SJSA1 (cell line): ENCODE measurements around the gene GLYATL1B. TPM values are rescaled to one million over a fixed set of nuclear protein-coding genes. Genes with fewer than 3 reads are reported as not detected.
"Not testable (repeated sequence)": the region's sequence is repeated elsewhere in the genome, so short reads cannot be mapped to it uniquely, and the experiment has no call there.

Experiments
- DNase-seq, 2 experiments: peaks; one replicate each; pipeline ENCODE4 v3.0.0-alpha.2; 2015 to 2020; ENCODE audit warnings: low spot score in 2 of 2, low read depth in 1 of 2
- H3K27ac ChIP-seq: fragments of 250-450 bp; sonication (Bioruptor Pico); 2 replicates; pipeline ENCODE4 v1.5.1; 2020; ENCODE audit warnings: mild to moderate bottlenecking, moderate library complexity
- H3K27me3 ChIP-seq: fragments of 250-450 bp; sonication (Bioruptor Pico); replicated peaks from 2 replicates; pipeline ENCODE4 v1.5.1; 2020; ENCODE audit warnings: mild to moderate bottlenecking, moderate library complexity
- H3K36me3 ChIP-seq: fragments of 250-450 bp; sonication (Bioruptor Pico); 2 replicates; pipeline ENCODE4 v1.5.1; 2020; ENCODE audit warnings: mild to moderate bottlenecking
- H3K4me1 ChIP-seq: fragments of 250-450 bp; sonication (Bioruptor Pico); replicated peaks from 2 replicates; pipeline ENCODE4 v1.6.1; 2021; ENCODE audit warnings: mild to moderate bottlenecking
- H3K4me3 ChIP-seq: fragments of 250-450 bp; sonication (Bioruptor Pico); 2 replicates; pipeline ENCODE4 v1.5.1; 2020; ENCODE audit warnings: mild to moderate bottlenecking
- H3K9me3 ChIP-seq: fragments of 250-450 bp; sonication (Bioruptor Pico); replicated peaks from 2 replicates; pipeline ENCODE4 v1.5.1; 2020; ENCODE audit warnings: mild to moderate bottlenecking
- total RNA-seq: library from RNA; depleted of rRNA; stranded (reverse); fragments of >200 nt; shearing (Covaris generic); gene quantifications from 2 replicates; pipeline ENCODE4 v1.2.3, GENCODE V29; 2014

The GLYATL1B gene
- total RNA-seq, 1 experiment from 2014 or later = not detected

DNA sequence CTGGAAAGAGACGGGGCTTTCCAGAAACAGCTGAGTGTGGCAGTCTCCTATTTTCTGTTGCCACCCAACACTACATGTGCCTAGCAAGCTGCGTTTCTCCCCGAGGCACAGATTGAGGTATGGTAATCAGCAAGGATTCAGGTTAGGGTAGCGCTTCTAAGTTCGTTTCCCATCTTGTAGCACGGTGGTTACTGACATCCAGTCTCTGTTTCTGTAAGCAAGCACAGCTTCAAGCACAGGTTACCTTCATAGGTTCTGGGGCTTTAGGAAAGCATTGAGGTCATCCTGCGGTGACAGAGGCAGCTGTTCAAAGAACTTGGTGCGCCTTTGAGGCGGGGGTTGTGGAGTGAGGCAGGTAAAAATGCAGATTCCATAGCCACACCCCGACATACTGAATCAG, 21.6 kb downstream of the GLYATL1B start:
- Histone ChIP-seq H3K4me3 (peak overlapping the region; percentile 40), H3K36me3 (peaks cover 41% of the 10 kb centered on the region), H3K4me1 (peaks cover 21% of the 10 kb centered on the region)
- DNase-seq, H3K27me3 ChIP-seq, H3K9me3 ChIP-seq, H3K27ac ChIP-seq: not testable (repeated sequence)

DNA sequence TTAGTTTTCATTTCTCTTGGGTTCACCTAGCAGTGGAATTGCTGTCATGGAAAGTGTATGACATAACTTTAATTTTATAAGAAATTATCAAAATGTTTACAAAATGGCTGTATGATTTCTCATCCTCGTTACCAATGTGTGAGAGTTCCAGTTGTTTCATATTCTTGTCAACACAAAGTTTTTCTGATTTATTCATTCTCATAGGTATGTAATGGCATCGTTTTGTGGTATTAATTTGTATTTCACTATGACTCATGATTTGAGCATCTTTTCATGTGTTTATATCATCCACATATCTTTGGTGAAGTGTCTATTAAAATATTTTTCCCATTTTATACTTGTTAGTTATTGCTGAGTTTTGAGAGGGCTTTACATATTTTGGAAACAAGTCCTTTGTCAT, 26.4 kb downstream of the GLYATL1B start:
- Histone ChIP-seq H3K27ac (no peak overlapping the region), H3K27me3 (no peaks in the 10 kb centered on the region), H3K36me3 (peaks cover 88% of the 10 kb centered on the region), H3K4me3 (no peak overlapping the region), H3K4me1 (peaks cover 16% of the 10 kb centered on the region), H3K9me3 (no peaks in the 10 kb centered on the region)
- DNase-seq = no peak

- H3K36me3 ChIP-seq = peaks cover 94% of the 10 kb centered on the region
- DNase-seq = no peak
- H3K4me1 ChIP-seq = peaks cover 11% of the 10 kb centered on the region
- no peak overlapping the region for H3K27ac ChIP-seq
- H3K9me3 ChIP-seq = no peaks in the 10 kb centered on the region; the same call in 1 of the 2 replicates
- H3K4me3 ChIP-seq = no peak overlapping the region
- H3K27me3 ChIP-seq = no peaks in the 10 kb centered on the region
Observed at GRCh38 chr11:59114344-59114743, 28.2 kb downstream of the GLYATL1B start.

DNA sequence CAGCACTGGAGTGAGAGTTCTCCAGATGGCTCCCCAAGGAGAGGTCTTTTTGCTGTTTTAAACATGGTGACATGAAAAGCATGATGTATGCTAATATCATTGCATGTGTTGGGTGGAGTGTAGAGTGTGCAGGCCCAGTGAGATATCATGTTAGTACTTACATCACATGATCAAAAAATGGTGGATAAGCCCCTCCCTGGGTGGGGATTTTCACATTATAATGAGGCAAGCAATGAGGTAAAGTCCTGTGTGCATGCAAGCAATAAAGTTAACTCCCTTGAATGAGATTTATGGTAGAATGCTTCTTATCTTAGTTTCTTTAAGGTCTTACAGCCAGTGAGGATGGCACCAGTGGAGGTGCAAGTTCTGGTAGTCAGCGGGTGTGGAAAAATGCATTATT, 29.4 kb downstream of the GLYATL1B start:
- H3K36me3 ChIP-seq = peaks cover 93% of the 10 kb centered on the region
- H3K27ac ChIP-seq = no peak overlapping the region
- no peak for DNase-seq
- no peaks in the 10 kb centered on the region; the same call in 1 of the 2 replicates for H3K9me3 ChIP-seq
- H3K27me3 ChIP-seq = no peaks in the 10 kb centered on the region
- H3K4me1 ChIP-seq = peaks cover 9% of the 10 kb centered on the region
- H3K4me3 ChIP-seq = no peak overlapping the region

GRCh38 chr11:59117774-59118173, 31.7 kb downstream of the GLYATL1B start:
- H3K4me1 ChIP-seq = no peaks in the 10 kb centered on the region
- H3K27me3 ChIP-seq = no peaks in the 10 kb centered on the region
- no peak overlapping the region for H3K4me3 ChIP-seq
- no peaks in the 10 kb centered on the region; the same call in 1 of the 2 replicates for H3K9me3 ChIP-seq
- no peak for DNase-seq
- H3K27ac ChIP-seq = no peak overlapping the region
- H3K36me3 ChIP-seq = peaks cover 83% of the 10 kb centered on the region

GRCh38 chr11:59119826-59120225, 33.7 kb downstream of the GLYATL1B start:
- Histone ChIP-seq H3K9me3 (no peaks in the 10 kb centered on the region; the same call in 1 of the 2 replicates), H3K27me3 (no peaks in the 10 kb centered on the region), H3K4me1 (no peaks in the 10 kb centered on the region), H3K36me3 (peaks cover 75% of the 10 kb centered on the region), H3K27ac (no peak overlapping the region), H3K4me3 (no peak overlapping the region)
- no peak for DNase-seq

DNA sequence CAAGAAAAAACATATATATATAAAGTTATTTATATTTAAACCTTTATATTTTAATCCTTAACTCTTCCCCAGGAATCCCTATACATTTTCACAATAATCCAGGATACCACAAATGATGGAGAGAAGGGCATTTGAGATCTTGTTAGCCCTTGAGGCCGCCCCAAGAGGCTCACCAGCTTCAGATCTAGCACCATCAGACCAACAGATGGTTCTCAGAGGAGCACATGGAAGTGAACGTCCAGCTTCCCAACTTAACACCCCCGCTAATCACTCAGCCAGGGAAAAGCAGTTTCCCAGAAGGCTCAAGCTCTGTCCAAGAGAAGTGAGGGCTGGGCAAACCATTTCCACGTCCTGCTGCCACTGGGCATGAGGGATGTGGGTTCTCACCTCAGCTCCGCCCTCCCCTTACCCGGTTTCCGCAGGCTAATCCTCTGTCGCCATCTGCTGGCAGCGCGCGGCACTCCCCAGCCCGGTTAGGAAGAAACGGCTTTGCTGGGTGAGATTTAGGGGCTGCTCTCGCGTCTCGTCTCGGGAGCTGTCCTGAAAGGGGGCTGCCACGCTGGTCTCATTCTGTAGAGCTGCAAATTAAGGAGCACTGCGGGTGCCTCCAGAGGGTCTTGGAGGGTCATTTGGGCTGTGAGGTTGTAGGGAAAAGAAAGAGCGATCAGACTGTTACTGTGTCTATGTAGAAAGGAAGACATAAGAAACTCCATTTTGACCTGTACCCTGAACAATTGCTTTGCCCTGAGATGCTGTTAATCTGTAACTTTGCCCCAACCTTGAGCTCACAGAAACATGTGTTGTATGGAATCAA, 49.7 kb downstream of the GLYATL1B start:
- Histone ChIP-seq H3K27ac (no peak overlapping the region), H3K9me3 (no peaks in the 10 kb centered on the region; the same call in 1 of the 2 replicates), H3K36me3 (peaks cover 40% of the 10 kb centered on the region), H3K27me3 (no peaks in the 10 kb centered on the region), H3K4me3 (no peak overlapping the region), H3K4me1 (no peaks in the 10 kb centered on the region)
- DNase-seq = peak; percentile 74 to 85

DNA sequence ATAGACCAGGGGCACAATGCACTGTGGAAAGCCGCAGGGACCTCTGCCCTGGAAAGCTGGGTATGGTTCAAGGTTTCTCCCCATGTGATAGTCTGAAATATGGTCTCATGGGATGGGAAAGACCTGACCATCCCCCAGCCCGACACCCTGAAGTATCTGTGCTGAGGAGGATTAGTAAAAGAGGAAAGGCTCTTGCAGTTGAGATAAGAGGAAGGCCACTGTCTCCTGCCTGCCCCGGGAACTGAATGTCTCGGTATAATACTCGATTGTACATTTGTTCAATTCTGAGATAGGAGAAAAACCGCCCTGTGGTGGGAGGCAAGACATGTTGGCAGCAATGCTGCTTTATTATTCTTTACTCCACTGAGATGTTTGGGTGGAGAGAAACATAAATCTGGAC, 50.4 kb downstream of the GLYATL1B start:
- H3K4me3 ChIP-seq, H3K4me1 ChIP-seq, DNase-seq, H3K27me3 ChIP-seq, H3K27ac ChIP-seq, H3K9me3 ChIP-seq: not testable (repeated sequence)
- H3K36me3 ChIP-seq = peaks cover 33% of the 10 kb centered on the region

DNA sequence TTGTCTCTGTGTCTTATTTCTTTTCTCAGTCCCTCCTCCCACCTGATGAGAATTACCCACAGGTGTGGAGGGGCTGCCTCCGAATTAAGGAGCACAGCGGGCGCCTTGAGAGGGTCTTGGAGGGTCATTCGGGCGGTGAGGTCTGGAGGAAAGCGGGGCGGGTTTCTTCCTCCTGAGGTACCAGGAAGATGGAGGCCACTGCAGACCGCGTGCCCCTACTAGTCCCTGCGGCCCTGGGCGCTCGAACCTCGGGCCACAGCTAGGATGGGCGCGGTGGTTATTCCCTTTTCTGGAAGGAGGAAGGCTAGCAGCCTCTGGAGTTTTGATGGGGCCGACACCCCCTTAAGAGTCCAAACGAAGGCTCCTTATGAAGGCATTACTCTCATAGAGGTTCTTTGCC, 51.1 kb downstream of the GLYATL1B start:
- peaks cover 26% of the 10 kb centered on the region for H3K36me3 ChIP-seq
- DNase-seq = no peak
- H3K27me3 ChIP-seq = no peaks in the 10 kb centered on the region
- H3K9me3 ChIP-seq = no peaks in the 10 kb centered on the region
- no peak overlapping the region for H3K4me3 ChIP-seq
- no peak overlapping the region for H3K27ac ChIP-seq
- 0 out of 2 replicates have a peak, but pooled peaks cover 3% of the 10 kb centered on the region for H3K4me1 ChIP-seq

- Histone ChIP-seq H3K27me3 (no peaks in the 10 kb centered on the region), H3K27ac (no peak overlapping the region), H3K4me3 (no peak overlapping the region), H3K36me3 (peaks cover 17% of the 10 kb centered on the region), H3K4me1 (peaks cover 5% of the 10 kb centered on the region), H3K9me3 (no peaks in the 10 kb centered on the region)
- no peak for DNase-seq
Observed at GRCh38 chr11:59138643-59139042, 52.5 kb downstream of the GLYATL1B start.

GRCh38 chr11:59141191-59141590, 55.1 kb downstream of the GLYATL1B start:
- no peak overlapping the region; the same call in 1 of the 2 replicates for H3K27ac ChIP-seq
- H3K9me3 ChIP-seq = no peaks in the 10 kb centered on the region
- peaks cover 13% of the 10 kb centered on the region for H3K36me3 ChIP-seq
- peaks cover 18% of the 10 kb centered on the region for H3K4me1 ChIP-seq
- no peaks in the 10 kb centered on the region for H3K27me3 ChIP-seq
- no peak for DNase-seq
- no peak overlapping the region for H3K4me3 ChIP-seq

GRCh38 chr11:59141673-59142460, 55.8 kb downstream of the GLYATL1B start:
- H3K4me1 ChIP-seq = peaks cover 22% of the 10 kb centered on the region
- peaks cover 19% of the 10 kb centered on the region for H3K36me3 ChIP-seq
- peak overlapping the region; percentile 80 for H3K27ac ChIP-seq
- H3K27me3 ChIP-seq = no peaks in the 10 kb centered on the region
- DNase-seq = no peak
- peak overlapping the region; percentile 59 for H3K4me3 ChIP-seq
- no peaks in the 10 kb centered on the region for H3K9me3 ChIP-seq

- Histone ChIP-seq H3K27ac (peak within 1 kb of the TSS; percentile 80), H3K36me3 (peaks cover 29% of the 10 kb centered on the region), H3K4me3 (peak within 1 kb of the TSS; percentile 59), H3K9me3 (no peaks in the 10 kb centered on the region), H3K4me1 (peaks cover 22% of the 10 kb centered on the region), H3K27me3 (no peaks in the 10 kb centered on the region)
- DNase-seq = peak; percentile 91 to 92
Observed at GRCh38 chr11:59142530-59143507, 56.7 kb downstream of the GLYATL1B start, which contains the start of gene FAM111A. Gene FAM111A, plus strand, starts transcription at chr11:59142856. Its CDS starts 6,017 bp downstream, at chr11:59148873.
